RCC 7860 (cell line): ENCODE results near the gene PRSS53.

Experiments used
- DNase-seq: peaks from one replicate; pipeline ENCODE4 v3.0.0-alpha.2; 2015; ENCODE audit warnings: low spot score
- FAIRE-seq: peaks from 2 replicates; lab custom pipeline; 2012; peaks lifted over from hg19 to GRCh38; lab: Jason Lieb, UNC

PRSS53 gene

DNA sequence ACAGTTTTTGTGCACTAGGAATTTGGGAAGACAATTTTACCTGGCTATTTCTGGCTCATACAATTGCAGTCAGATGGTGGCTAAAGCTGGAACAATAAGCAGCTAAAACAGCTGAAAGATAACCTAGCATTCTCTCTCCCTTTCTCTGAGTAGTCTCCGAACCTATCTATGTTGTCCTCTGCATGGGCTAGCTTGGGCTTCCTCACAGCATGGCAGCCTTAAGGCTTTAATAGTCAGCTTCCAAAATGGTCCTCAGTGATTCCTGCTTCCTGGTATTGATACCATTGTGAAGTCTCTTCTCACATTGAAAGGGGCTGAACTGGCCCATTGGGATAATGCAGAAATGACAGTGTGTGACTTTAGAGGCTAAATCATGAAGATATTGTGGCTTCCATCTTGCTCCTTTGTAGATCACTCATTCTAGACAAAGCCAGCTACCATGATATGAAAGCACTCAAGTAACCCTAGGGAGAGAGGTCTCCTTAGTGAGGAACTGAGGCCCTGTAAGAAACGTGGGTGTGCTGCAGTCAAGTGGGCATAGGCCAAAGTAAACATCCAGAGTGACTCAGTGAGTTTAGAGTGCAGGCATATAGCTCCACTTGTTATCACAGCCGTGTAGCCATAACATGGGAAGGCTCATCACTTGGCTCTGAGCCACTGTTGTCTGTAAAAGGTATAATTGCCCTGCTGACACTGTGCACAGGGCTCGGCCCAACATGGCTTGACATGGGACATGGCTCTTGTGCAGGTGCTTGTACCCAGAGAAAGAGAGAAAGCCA lies 11.3 kb upstream of the PRSS53 start:
- FAIRE-seq: no peak
- peak; percentile 41 for DNase-seq

DNA sequence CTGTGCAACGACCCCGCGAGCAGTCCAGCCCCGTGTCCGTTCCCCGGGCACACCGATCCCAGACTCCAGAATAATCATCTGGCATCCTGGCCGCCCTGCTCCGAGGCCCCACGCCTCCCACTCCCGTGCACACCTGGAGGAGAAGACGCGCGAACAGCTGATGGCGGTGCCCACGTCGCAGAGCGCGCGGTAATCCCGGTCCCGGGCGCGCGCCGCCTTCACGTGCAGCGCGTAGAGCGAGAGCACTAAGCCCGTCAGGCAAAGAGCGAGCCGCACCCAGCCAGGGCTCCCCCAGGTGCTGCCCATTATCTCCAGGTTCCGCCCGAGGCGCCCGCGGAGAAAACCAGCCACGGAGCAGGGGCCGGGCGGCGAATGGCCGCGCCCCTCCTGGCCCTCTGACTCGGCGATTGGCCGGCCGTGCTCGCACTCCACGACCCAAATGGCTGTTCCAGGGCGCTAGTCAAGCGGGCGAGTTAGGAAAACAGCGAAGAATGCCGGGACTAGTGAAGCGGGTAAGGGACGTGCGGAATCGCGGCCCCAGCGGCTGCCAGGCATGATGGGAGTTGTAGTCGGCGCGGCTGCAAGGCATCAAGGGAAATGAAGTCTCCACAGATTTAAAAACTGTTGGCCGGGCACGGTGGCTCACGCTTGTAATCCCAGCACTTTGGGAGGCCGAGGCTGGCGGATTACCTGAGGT lies 5.8 kb upstream of the PRSS53 start, which contains the start of gene VKORC1:
VKORC1 (minus strand) TSS at position 374 of the 697 bp plus-strand sequence; CDS start at position 306, 68 bp downstream.
- DNase-seq (peak; percentile 96), FAIRE-seq (peak; percentile 88)

DNA sequence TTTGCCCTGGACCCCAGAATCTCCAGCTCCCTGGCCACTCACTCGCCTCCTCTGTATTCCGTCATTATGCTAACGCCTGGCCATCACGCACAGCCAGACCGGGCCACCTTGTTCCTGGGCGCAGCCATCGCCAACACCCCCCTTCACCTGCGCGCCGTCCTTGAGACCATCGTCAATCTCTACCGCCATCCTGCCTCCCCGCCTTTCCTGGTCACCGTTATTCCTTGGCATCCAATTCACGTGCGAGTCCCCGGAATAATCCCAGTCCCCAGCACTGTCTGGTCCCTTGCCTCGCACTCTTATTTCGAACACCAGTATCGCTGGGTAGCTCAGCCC lies 5.3 kb upstream of the PRSS53 start:
- DNase-seq: no peak
- no peak for FAIRE-seq

DNA sequence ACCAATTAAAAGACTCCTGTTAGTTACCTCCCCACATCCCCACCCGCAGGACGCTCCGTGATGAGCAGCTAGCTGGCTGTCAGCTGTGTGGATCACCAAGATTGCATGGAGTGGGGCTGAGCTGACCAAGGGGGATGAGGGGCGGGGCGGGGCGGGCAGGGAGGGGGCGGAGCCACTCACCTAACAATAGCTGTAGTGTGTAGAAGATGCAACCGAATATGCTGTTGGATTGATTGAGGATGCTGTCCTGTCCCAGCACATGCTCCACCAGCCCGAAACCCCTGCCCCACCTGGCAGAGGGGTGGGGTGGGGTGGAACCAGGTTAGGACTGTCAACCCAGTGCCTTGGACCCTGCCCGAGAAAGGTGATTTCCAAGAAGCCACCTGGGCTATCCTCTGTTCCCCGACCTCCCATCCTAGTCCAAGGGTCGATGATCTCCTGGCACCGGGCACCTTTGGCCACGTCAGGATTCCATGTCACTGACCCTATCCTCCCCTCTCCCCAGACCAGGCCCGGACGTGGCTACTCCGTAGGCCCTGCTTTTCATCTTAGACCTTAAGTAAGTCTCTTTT lies 4.5 kb upstream of the PRSS53 start:
- peak; percentile 30 for DNase-seq

DNA sequence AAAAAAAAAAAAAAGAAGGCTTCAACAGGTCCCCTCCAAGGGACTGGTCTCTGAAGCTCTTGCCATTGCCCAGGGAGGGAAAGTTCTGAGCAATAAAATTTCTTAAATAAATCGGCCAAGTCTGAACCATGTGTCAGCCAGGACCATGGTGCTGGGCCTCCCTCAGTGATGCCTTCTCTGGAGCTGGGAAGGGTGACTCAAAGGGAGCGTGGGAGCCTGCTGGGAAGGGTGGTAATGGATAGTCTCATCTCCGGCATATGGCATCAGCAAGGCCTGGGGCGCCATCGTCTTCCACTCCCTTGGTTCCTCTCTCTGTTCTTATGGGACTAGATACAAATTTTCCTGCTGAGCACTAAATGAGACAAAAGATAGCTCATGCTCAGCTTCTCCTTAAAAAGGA lies 3.6 kb upstream of the PRSS53 start:
- no peak for FAIRE-seq
- DNase-seq: no peak

More for the DNA sequence above, 4.5 kb upstream of the PRSS53 start:
- FAIRE-seq: no peak

DNA sequence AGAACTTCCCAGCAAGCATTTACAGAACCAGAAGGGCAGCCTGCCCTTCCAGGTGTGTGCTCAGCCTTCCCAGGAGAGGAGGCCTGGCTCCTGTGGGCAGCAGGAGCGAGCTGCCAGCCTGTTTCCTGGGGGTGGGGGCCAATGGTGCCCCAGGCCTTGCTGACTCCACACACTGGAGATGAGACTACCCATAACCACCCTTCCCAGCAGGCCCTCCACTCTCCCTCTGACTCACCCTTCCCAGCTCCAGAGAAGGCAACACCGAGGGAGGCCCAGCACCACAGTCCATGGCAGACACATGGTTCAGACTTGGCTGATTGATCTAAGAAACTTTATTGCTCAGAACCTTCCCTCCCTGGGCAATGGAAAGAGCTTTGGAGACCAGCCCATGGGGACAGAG lies 1.8 kb upstream of the PRSS53 start:
- DNase-seq (peak; percentile 57), FAIRE-seq (no peak)

DNA sequence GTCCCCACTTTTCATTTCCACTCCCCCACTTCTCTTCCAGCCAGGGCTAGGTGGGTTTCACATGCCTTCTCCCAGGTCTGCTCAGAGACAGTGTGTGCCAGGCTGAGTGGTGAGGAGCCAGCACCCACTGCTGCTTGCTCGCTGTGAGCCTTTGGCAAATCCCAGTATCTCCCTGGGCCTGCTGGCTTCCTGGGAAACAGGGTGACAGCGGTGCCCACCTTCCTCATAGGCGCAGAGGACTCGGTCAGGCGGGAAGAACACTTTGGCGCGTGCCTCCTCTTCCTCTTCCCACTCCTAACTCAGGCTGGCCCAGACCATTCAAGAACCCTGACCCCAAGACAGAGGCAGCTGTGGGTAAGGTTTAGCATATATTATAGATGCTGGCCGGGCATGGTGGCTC lies 456 bp upstream of the PRSS53 start:
- DNase-seq (no peak), FAIRE-seq (no peak)

DNA sequence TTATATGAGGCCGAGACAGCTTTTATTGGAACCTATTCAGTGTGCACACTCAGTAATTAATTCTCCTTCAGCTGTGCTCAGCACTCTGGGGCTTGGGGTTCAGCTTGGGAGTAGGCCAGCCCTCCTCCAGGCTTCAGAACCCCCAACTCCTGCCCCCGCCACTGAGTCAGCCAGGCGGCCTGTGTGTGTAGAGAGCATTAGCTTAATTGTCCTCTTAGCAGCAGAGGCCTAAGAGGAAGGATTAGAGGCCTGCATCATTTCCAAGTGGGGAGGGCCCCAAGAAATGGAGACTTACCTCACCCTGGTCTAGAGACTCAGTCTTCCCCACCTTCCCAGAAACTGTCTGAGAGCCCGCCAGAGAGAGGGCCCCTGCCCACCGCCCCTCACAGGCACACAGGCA lies 772 bp downstream of the PRSS53 start:
- DNase-seq (no peak), FAIRE-seq (no peak)

DNA sequence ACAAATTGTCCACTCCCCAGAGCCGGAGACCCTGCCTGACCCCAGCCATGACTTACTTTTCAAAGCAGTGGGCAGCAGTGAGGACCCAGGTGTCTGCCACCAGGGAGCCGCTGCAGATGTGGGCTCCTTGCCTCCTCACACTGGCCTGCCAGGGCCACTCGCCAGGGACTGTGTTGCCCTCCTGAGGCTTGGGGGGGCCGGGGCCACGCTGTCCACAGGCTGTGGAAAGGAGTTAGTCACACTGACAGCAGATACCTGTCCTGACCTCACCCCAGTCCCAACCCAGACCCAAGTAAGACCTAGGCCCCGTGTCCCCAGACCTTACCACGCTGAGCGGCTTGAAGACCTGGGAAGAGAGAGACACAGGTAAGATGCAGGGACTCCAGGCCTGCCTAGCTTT lies 1.3 kb downstream of the PRSS53 start:
- DNase-seq: no peak
- FAIRE-seq: no peak

DNA sequence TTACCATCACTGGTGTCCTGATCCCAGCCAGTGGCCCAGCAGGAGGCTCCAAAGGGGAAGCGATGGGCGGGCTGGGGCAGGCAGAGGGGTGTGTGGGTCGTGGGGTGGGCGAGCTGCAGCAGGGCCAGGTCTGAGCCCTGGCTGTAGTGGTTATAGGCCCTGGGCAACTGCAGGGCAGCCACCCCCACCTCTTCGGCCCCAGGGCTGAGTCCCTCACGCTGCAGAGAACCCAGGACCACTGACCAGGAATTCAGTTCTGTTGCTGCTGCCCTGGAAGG lies 2.2 kb downstream of the PRSS53 start:
- FAIRE-seq (no peak), DNase-seq (no peak)

DNA sequence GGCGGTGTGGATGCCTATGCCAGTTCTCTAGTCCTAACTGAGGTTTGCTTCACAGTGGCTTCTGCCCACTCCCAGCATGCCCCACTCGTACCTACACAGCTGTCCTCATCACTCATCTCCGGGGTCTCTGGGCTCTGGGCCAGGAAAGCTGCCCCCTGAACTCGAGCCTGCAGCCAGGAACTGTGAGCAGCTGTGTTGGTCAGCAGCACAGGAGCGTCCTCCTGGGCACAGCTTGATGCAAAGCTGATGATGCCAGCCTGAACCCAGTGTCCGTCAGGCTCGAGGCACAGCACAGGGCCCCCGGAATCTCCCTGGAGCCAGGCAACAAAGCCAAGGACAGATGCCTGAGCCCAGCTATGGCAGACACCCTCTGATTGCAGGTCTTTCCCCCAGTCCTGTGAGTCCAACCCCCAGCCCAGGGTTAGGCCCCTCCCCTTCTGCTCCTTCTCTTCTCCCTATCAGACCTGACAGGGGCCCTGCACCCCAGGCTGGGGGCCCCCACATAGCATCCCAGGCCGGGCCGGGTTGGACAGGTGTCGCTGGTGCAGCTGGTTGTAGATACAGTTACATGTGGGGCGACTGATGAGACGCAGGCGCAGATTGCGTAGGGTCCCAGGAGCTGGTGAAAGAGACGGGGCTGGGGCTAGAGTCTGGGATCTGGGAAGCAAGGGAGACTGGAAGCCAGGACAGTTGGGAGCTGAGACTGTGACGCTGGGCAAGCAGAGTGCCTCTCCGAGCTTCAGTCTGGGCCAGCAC lies 2.7 kb downstream of the PRSS53 start:
- no peak for DNase-seq
- FAIRE-seq: no peak

DNA sequence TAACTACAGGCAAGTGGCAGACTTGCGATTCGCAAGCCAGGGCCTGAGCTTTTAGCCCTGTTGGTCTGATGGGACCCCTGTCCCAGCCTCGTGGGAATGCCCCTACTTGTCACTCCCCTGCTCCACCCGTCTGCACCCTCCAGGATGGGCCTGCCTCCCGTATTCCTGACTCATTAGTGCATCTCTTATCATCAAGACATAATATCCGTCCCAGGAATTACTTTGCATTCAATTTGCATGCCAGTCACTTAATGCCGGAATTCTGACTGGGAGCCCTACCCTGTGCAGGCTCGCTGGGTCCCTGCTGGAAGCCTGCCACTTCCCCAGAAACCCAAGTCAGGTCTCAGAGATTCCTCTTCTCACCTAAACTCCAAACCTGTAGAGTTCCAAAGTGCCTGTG lies 3.3 kb downstream of the PRSS53 start:
- no peak for DNase-seq
- no peak for FAIRE-seq

DNA sequence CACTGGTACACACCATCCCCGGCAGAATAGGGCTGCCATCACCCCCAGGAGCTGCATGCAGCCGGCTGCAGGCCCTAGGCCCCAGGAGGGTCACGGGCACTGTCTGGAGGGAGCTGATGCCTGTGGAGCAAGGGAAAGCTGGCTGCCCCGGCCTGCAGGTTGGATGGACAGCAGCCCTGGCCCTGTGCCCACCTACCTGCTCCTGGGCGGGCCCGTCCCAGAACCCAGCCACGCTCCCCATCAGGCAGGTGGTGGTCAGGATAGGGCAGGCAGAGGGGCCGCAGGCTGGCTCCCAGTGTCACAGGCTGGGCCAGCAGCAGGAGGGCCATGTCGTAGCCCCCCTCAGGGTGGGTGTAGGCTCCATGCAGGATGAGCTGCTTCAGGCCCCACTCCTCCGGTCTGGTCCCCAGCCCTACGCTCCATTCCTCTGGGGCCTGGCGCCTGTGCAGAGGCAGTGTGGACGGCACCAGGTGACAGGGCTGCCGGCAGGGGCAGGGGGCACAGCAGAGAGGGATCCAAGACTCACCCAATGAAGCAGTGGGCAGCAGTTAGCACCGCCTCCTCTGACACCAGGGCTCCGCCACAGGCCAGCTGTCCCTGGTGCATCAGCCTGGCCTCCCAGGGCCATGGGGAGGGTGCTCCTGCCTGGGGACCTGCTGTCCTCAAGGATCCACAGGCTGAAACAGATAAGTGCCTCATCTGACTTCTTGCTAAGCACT lies 4.0 kb downstream of the PRSS53 start:
- FAIRE-seq (no peak), DNase-seq (no peak)

DNA sequence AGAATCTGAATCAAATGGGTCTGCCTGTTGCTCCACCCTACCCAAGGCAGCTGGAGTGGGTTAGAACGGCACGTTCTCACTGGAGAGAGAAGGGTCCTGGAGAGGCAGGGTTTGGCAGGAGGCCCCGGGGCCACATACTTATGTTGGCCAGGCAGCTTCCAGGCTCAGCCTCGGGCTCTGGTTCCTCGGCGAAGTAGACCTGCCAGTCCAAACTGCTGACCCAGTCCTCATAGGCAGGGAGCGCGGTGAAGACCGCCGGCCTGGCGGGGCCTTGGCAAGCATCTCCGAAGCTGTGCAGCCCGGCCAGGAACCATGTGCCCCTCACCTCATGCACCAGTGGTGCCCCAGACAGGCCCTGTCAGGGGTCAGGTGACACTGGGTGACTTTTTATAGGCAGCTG lies 4.8 kb downstream of the PRSS53 start:
- FAIRE-seq (no peak), DNase-seq (no peak)

DNA sequence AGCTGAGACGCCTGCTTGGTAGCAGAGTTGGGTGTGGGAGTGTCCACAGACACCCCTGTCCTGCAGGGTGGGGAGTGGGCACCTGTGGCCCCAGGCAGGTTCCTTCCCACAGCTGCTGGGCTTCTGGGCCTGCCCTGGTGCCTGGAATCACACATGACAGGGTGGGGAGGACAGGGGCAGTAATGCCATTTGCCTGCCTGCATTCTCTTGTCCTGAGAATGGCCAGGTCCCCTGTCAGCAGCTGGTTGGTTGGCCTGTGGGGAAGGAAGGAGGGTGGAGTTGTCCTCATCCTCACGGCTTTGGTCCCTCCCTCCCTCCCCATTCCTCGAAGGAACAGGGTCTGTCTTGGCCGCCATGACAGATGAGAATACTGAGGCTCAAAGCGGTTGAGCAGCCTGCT lies 5.2 kb downstream of the PRSS53 start:
- DNase-seq (no peak), FAIRE-seq (no peak)

DNA sequence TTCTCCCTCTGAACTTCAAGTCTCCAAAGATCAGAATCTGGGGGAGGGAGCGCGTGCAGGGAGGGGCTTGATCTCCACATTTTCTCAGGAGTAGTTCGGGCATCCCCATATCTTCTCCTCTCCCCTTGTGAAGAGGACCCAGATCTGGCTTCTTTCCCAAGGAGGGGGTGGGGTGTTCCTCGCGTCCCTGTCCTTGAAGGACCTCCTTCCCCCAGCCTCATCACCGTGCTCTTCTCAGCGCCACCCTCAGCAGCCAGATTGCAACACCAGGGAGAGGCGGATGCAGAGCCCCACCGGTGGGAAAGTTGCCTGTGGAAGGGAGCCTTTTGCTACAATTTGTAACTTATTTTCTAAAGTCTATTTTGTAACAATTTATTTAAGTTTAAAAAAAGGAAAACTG lies 5.7 kb downstream of the PRSS53 start:
- no peak for FAIRE-seq
- no peak for DNase-seq

DNA sequence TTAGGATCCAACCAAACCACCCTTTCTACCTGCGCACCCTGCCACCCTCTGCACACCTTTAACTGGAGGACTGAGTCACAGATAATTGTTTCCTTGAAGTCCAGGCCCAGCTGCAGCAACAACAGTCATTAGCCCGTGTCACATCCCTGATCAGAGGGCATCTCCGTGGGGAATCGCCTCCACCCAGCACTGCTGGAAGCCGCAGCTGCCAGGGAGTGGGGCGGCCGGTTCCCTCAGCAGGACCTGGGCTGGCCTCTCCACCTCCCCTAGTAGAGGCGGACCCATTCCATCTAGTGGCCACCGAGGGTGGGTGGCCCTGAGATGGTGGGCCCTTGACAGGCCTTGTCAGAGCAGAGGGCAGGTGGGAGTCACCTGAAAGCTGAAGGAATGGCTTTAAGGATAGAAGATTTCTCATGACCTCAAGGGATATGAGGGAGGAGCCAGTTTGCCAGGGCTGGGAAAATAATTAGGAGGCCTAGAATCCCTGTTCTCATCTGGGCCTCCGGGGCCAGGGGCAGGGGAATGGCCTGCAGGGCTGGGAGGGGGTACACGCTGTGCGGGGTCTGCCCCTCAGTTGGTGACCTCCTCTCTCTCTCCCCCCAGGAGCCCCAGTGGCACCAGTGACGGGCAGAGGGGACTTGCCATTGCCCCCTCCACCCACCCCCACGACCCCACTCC lies 6.2 kb downstream of the PRSS53 start:
- no peak for DNase-seq
- FAIRE-seq: no peak

DNA sequence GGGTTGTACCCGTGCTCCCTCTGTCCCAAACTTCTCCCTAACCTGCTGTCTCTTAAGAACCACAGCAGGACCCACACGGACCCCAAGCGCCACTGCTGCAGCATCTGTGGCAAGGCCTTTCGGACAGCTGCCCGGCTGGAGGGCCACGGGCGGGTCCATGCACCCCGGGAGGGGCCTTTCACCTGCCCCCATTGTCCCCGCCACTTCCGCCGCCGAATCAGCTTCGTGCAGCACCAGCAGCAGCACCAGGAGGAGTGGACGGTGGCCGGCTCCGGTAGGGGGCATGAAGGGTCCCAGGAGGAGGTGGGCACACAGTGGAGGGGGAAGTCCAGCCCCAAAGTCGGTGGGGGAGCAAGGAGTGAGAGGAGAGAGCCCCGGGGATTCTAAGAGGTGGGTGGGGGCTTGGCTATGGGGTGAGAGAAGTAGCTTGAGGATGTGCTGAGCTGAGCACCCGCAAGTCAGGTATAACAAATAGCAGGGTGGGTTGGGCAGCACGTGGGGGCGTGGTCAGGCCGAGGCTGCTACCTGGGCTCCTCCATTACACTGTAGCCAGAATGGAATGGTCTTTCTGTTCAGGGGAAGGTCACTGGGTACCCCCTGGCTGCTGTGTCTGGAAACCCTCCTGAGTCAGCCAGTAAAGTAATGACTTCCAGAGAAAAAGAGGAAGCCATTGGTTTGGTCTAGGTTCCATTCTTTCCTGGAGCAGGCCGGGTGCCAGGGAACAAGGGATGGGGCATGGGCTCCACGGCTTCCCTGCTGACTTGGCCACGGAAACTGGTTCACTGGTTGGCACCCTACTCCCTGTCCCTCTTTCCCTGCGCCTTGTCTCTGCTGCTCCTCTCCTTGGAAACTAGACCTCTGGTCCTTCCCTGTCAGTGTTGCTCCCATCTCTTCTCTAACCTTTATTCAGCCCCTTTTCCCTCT lies 7.1 kb downstream of the PRSS53 start:
- no peak for FAIRE-seq
- DNase-seq: no peak

DNA sequence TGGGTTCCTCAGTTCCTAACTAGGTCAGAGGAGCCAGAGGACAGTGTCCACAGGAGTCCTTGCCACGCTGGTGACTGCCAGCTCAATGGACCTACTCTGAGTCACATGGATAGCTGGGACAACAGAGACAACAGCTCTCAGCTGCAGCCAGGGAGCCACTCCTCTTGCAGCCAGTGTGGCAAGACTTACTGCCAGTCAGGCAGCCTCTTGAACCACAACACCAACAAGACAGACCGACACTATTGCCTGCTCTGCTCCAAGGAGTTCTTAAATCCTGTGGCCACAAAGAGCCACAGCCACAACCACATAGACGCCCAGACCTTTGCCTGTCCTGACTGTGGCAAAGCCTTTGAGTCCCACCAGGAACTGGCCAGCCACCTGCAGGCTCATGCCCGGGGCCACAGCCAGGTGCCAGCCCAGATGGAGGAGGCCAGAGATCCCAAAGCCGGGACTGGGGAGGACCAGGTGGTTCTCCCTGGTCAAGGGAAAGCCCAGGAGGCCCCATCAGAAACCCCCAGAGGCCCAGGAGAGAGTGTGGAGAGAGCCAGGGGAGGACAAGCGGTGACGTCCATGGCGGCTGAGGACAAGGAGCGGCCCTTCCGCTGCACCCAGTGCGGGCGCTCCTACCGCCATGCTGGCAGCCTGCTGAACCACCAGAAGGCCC lies 7.9 kb downstream of the PRSS53 start:
- FAIRE-seq: no peak
- no peak for DNase-seq
